ENCODE measurements around the gene HBE1.

Gene HBE1

DNA sequence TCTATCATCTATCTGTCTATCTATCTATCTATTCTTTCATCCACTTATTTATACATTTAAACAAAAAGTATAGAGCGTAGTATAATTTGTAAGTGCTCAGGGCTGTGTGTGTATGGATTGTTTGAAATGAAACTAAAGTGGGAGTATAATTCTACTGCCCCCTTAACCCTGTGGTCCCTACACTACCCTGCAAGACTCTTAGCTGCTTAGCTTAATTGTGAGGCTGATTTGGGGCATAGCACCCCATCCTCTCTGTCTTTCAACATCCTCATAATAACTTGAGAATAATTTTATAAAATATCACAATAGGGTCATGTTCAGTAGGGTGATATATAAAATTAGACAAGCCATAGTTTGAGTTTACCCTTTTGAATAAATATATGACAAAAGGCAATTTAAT, 20.4 kb upstream of the HBE1 start:
- H3K4me3 ChIP-seq (ENCODE audit: low read depth, low read length) = no peak overlapping the region
- TF ChIP-seq, protein P1, sequence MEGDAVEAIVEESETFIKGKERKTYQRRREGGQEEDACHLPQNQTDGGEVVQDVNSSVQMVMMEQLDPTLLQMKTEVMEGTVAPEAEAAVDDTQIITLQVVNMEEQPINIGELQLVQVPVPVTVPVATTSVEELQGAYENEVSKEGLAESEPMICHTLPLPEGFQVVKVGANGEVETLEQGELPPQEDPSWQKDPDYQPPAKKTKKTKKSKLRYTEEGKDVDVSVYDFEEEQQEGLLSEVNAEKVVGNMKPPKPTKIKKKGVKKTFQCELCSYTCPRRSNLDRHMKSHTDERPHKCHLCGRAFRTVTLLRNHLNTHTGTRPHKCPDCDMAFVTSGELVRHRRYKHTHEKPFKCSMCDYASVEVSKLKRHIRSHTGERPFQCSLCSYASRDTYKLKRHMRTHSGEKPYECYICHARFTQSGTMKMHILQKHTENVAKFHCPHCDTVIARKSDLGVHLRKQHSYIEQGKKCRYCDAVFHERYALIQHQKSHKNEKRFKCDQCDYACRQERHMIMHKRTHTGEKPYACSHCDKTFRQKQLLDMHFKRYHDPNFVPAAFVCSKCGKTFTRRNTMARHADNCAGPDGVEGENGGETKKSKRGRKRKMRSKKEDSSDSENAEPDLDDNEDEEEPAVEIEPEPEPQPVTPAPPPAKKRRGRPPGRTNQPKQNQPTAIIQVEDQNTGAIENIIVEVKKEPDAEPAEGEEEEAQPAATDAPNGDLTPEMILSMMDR (IDR thresholded peaks at IDR 0.05; ENCODE audit: control insufficient read depth, extremely low read depth, insufficient read depth) = no peak
- DNase-seq (ENCODE audit: low read depth) = no peak

DNA sequence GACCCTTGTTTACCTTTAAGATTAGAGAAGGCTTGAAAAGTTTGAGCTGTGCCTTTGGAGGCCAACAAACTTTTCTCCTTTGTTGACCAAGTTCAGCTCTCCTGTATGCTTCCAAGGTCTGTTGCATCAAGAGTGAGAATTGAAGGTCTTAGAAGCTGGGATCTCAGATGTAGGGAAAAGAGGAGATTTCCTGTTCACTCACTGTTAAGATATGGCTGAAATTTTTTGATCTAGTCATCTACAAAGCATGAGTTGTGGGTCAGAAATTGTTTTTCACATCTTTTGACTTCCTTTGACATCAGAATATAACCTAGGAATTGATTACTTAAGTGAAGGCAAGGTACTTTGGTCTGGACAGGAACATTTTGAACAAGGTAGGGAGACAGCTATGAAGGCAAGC, 20.0 kb upstream of the HBE1 start:
- TF ChIP-seq, protein P1 (IDR thresholded peaks at IDR 0.05; ENCODE audit: control insufficient read depth, extremely low read depth, insufficient read depth) = no peak
- no peak for DNase-seq (ENCODE audit: low read depth)
- H3K4me3 ChIP-seq (ENCODE audit: low read depth, low read length) = no peak overlapping the region

DNA sequence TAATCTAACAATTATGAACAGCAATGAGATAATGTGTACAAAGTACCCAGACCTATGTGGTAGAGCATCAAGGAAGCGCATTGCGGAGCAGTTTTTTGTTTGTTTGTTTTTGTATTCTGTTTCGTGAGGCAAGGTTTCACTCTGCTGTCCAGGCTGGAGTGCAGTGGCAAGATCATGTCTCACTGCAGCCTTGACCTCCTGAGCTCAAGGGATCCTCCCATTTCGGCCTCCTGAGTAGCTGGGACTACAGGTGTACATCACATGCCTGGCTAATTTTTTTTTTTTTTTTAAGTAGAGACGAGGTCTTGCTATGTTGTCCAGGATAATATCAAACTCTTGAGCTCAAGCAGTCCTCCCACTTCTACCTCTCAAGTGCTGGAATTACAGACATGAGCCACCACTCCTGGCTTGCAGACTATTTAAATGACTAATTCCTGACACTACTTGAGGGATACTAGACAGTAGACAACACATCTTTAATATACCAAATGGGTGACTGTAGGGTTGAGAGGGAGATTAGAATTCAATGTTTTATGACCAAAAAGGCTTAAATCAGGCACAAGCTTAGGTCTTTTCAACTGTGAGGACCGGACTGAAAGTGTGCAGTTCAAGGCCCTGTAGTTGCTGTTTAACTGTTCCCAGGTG, 19.3 kb upstream of the HBE1 start:
- TF ChIP-seq, protein P1 (IDR thresholded peaks at IDR 0.05; ENCODE audit: control insufficient read depth, extremely low read depth, insufficient read depth) = no peak
- no peak for DNase-seq (ENCODE audit: low read depth)

DNA sequence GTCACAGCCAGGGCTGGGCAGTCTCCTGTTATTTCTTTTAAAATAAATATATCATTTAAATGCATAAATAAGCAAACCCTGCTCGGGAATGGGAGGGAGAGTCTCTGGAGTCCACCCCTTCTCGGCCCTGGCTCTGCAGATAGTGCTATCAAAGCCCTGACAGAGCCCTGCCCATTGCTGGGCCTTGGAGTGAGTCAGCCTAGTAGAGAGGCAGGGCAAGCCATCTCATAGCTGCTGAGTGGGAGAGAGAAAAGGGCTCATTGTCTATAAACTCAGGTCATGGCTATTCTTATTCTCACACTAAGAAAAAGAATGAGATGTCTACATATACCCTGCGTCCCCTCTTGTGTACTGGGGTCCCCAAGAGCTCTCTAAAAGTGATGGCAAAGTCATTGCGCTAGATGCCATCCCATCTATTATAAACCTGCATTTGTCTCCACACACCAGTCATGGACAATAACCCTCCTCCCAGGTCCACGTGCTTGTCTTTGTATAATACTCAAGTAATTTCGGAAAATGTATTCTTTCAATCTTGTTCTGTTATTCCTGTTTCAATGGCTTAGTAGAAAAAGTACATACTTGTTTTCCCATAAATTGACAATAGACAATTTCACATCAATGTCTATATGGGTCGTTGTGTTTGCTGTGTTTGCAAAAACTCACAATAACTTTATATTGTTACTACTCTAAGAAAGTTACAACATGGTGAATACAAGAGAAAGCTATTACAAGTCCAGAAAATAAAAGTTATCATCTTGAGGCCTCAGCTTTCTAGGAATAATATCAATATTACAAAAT, 18.6 kb upstream of the HBE1 start:
- TF ChIP-seq, protein P1 (IDR thresholded peaks at IDR 0.05; ENCODE audit: control insufficient read depth, extremely low read depth, insufficient read depth) = no peak
- DNase-seq (ENCODE audit: low read depth) = no peak

More for the DNA sequence above, 19.3 kb upstream of the HBE1 start:
- no peak overlapping the region for H3K4me3 ChIP-seq (ENCODE audit: low read depth, low read length)

DNA sequence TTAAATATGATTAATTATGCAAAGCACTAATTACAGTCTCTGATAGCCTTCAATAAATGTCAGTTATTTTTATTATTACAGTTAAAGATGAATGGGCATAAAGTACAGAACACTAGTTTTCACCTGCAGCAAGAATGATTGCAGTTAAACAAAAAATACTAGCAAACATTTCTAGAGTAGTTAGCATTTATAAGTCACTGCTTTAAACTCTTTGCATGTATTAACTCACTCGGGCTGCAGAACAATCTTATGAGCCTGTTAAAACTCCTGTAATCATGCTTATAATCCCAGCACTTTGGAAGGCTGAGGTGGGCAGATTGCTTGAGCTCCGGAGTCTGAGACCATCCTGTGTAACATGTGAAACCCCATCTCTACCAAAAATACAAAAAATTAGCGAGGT, 17.2 kb upstream of the HBE1 start:
- TF ChIP-seq, protein P1 (IDR thresholded peaks at IDR 0.05; ENCODE audit: control insufficient read depth, extremely low read depth, insufficient read depth) = no peak
- H3K4me3 ChIP-seq (ENCODE audit: low read depth, low read length) = no peak overlapping the region
- no peak for DNase-seq (ENCODE audit: low read depth)

More for the DNA sequence above, 18.6 kb upstream of the HBE1 start:
- H3K4me3 ChIP-seq (ENCODE audit: low read depth, low read length) = no peak overlapping the region

DNA sequence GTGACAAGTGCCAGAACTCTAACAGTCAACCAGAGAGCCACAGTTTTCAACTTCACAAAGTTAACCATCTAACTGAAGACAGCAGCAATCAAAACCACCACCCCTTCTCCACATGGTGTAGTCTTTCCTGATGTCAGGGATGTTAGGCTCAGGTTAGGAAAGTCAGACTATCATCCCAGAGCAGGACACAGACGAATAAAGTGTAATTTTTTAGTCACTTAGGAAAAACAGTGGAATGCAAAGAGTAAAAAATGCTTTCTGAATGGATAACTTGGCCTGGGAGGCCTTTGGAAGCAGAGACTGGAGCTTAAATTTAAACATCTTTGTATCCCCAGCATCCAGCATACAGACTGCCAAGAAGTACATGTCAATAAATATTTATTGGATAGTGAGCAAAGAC, 16.6 kb upstream of the HBE1 start:
- no peak for DNase-seq (ENCODE audit: low read depth)
- no peak overlapping the region for H3K4me3 ChIP-seq (ENCODE audit: low read depth, low read length)
- TF ChIP-seq, protein P1 (IDR thresholded peaks at IDR 0.05; ENCODE audit: control insufficient read depth, extremely low read depth, insufficient read depth) = no peak

Measured in LNCaP clone FGC (cell line).